Karpas-422 (cell line): ENCODE data around the gene NAA80. TPM values are rescaled to one million over a fixed set of nuclear protein-coding genes. Genes with fewer than 3 reads are reported as not detected.

ENCODE experiments used
- DNase-seq: peaks from one replicate; pipeline ENCODE4 v3.0.0-alpha.2; 2015
- H2AFZ ChIP-seq: fragments of 200-600 bp; sonication (generic); 2 replicates; pipeline ENCODE4 v1.6.1; 2014; ENCODE audit warnings: antibody characterized with exemption, low read length, mixed read lengths
- H3K27ac ChIP-seq: fragments of 200-600 bp; sonication (generic); 2 replicates; pipeline ENCODE4 v1.5.1; 2014; ENCODE audit warnings: mild to moderate bottlenecking, low read length, moderate library complexity
- H3K27me3 ChIP-seq: fragments of 200-600 bp; sonication (generic); 2 replicates; pipeline ENCODE4 v1.6.1; 2014; ENCODE audit warnings: low read length, mixed read lengths
- H3K36me3 ChIP-seq: fragments of 200-600 bp; sonication (generic); 2 replicates; pipeline ENCODE4 v1.6.1; 2014; ENCODE audit warnings: low read length, mixed read lengths; ENCODE audit not compliant: insufficient read depth
- H3K4me1 ChIP-seq: fragments of 200-600 bp; sonication (generic); 2 replicates; pipeline ENCODE4 v1.6.1; 2014; ENCODE audit warnings: mild to moderate bottlenecking, low read length, mixed read lengths
- H3K4me2 ChIP-seq: fragments of 200-600 bp; sonication (generic); 2 replicates; pipeline ENCODE4 v1.6.1; 2014; ENCODE audit warnings: low read length, low read depth, mild to moderate bottlenecking; ENCODE audit not compliant: poor library complexity, severe bottlenecking
- H3K4me3 ChIP-seq: fragments of 200-600 bp; sonication (generic); 2 replicates; pipeline ENCODE4 v1.5.1; 2014; ENCODE audit warnings: mild to moderate bottlenecking, antibody characterized with exemption, low read length, mixed read lengths
- H3K79me2 ChIP-seq: fragments of 200-600 bp; sonication (generic); 2 replicates; pipeline ENCODE4 v1.6.1; 2014; ENCODE audit warnings: mild to moderate bottlenecking, low read length, mixed read lengths
- H3K9ac ChIP-seq: fragments of 200-600 bp; sonication (generic); 2 replicates; pipeline ENCODE4 v1.6.0; 2014; ENCODE audit warnings: low read length
- H3K9me2 ChIP-seq: fragments of 200-600 bp; sonication (generic), shearing (Covaris generic); replicated peaks from 2 replicates; pipeline ENCODE4 v1.6.0; 2014; ENCODE audit warnings: mild to moderate bottlenecking, low read length, moderate library complexity; ENCODE audit not compliant: insufficient read depth
- H3K9me3 ChIP-seq: fragments of 300-700, 200-600 bp; sonication (generic); 2 replicates; pipeline ENCODE4 v1.6.1; 2014; ENCODE audit warnings: low read length, mixed read lengths
- H4K20me1 ChIP-seq: fragments of 200-600 bp; sonication (generic); 2 replicates; pipeline ENCODE4 v1.6.1; 2014; ENCODE audit warnings: mild to moderate bottlenecking, antibody characterized with exemption, low read length, low read depth; ENCODE audit not compliant: insufficient read depth
- total RNA-seq: library from RNA; depleted of rRNA; stranded (reverse); fragments of >200 nt; shearing (Covaris generic); gene quantifications from 2 replicates; pipeline ENCODE4 v1.2.3, GENCODE V29; 2014; ENCODE audit warnings: low replicate concordance

The NAA80 gene
- total RNA-seq, 1 experiment from 2014 or later: 18.1 TPM

- peaks cover 6% of the 10 kb centered on the region; the same call in 1 of the 2 replicates for H4K20me1 ChIP-seq
- no peaks in the 10 kb centered on the region for H3K9me2 ChIP-seq
- peaks cover 9% of the 10 kb centered on the region; the same call in 1 of the 2 replicates for H3K36me3 ChIP-seq
- no peak overlapping the region for H3K9ac ChIP-seq
- H3K4me1 ChIP-seq: peaks cover 44% of the 10 kb centered on the region
- no peak for DNase-seq
- H3K79me2 ChIP-seq: peaks cover 27% of the 10 kb centered on the region
- no peaks in the 10 kb centered on the region for H3K27me3 ChIP-seq
- no peak overlapping the region for H2AFZ ChIP-seq
- no peak overlapping the region for H3K27ac ChIP-seq
- no peaks in the 10 kb centered on the region for H3K9me3 ChIP-seq
- H3K4me3 ChIP-seq: no peak overlapping the region
- H3K4me2 ChIP-seq: no peak overlapping the region
Observed at GRCh38 chr3:50325113-50325480, 25.9 kb upstream of the NAA80 start.

DNA sequence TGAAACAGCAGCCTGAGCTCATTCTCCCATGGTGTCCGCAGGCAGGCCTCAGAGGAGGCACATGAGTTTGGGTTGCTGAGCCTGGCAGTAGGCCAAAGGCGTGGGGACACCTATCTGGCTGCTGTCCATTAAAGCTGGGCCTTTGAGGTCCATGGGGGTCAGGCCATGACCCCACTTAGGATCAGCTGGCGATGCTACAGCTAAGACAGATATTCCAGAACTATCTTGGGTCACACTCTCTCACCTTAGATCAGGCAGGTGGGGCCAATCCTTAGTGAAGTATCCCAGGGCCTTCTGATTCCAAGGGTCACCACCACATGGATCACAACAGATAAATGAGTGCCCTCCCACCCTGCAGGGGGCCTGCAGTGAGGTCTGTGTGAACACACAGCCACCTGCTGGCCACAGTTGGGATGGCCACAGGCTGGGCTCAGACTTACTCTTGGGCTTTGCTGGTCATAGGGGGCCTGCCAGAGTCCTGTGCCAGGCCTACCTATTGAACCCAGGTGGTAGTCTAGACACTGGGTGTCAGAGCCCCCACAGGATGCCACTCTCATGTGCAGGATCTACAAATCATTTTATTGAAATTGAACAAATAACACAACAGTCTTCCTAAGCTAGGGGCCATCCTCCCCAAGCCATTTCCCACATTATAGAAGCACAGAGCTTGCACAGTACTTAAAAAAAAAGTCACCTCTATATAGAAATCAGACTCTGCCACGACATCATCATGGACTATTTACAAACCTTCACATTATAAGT is 25.3 kb upstream of the NAA80 start:
- Histone ChIP-seq H3K27me3 (no peaks in the 10 kb centered on the region), H3K4me1 (peaks cover 41% of the 10 kb centered on the region), H3K9me3 (no peaks in the 10 kb centered on the region), H4K20me1 (peaks cover 6% of the 10 kb centered on the region; the same call in 1 of the 2 replicates), H3K9ac (no peak overlapping the region), H2AFZ (no peak overlapping the region), H3K4me3 (no peak overlapping the region), H3K27ac (no peak overlapping the region), H3K36me3 (peaks cover 4% of the 10 kb centered on the region; the same call in 1 of the 2 replicates), H3K79me2 (peaks cover 33% of the 10 kb centered on the region), H3K4me2 (no peak overlapping the region), H3K9me2 (no peaks in the 10 kb centered on the region)
- DNase-seq: peak; percentile 83

- H3K27me3 ChIP-seq: no peaks in the 10 kb centered on the region
- no peak overlapping the region for H3K9ac ChIP-seq
- H3K4me1 ChIP-seq: peaks cover 34% of the 10 kb centered on the region
- H3K9me2 ChIP-seq: no peaks in the 10 kb centered on the region
- H3K9me3 ChIP-seq: no peaks in the 10 kb centered on the region
- peaks cover 41% of the 10 kb centered on the region for H3K79me2 ChIP-seq
- no peak overlapping the region for H3K4me3 ChIP-seq
- peaks cover 9% of the 10 kb centered on the region; the same call in 1 of the 2 replicates for H3K36me3 ChIP-seq
- H2AFZ ChIP-seq: no peak overlapping the region
- H3K27ac ChIP-seq: no peak overlapping the region
- no peak overlapping the region for H3K4me2 ChIP-seq
- peaks cover 6% of the 10 kb centered on the region; the same call in 1 of the 2 replicates for H4K20me1 ChIP-seq
- no peak for DNase-seq
Observed at GRCh38 chr3:50323614-50324199, 24.5 kb upstream of the NAA80 start.

DNA sequence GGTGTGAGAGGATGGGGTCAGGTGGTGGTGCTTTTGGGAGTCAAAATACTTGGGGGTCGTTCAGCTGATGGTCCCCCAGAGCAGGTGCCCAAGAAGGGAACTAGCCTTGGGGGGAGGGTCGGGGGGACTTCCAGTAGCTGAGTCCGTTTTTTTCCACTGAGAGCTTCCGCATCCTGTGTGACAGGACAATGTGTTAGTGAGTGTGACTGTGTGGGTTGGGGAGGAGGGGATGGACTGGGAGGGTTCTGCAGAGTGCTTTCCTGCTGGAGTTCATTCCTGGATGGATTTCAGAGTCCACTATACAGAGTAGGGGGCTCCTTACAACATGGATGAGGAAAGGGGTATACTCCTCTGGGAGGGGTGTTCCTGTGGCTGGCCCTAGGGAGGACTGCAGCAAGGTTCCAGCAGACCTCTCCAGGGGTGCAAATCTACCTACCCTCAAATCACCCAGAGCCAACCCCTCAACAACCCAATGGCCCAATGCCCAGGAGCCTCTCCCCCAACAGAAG is 23.9 kb upstream of the NAA80 start:
- Histone ChIP-seq H4K20me1 (peaks cover 6% of the 10 kb centered on the region; the same call in 1 of the 2 replicates), H3K9me2 (no peaks in the 10 kb centered on the region), H3K36me3 (peaks cover 9% of the 10 kb centered on the region; the same call in 1 of the 2 replicates), H3K27ac (no peak overlapping the region), H2AFZ (no peak overlapping the region), H3K4me1 (peaks cover 29% of the 10 kb centered on the region), H3K4me3 (no peak overlapping the region), H3K4me2 (no peak overlapping the region), H3K9me3 (no peaks in the 10 kb centered on the region), H3K79me2 (peaks cover 42% of the 10 kb centered on the region), H3K27me3 (no peaks in the 10 kb centered on the region), H3K9ac (no peak overlapping the region)
- no peak for DNase-seq

- Histone ChIP-seq H3K27me3 (no peaks in the 10 kb centered on the region), H3K9me3 (no peaks in the 10 kb centered on the region), H3K4me1 (peaks cover 29% of the 10 kb centered on the region), H2AFZ (peak within 1 kb of the TSS; percentile 59; the same call in 1 of the 2 replicates), H3K4me2 (peak within 1 kb of the TSS; percentile 92), H3K27ac (peak within 1 kb of the TSS; percentile 67), H3K9me2 (no peaks in the 10 kb centered on the region), H4K20me1 (peaks cover 6% of the 10 kb centered on the region; the same call in 1 of the 2 replicates), H3K4me3 (peak within 1 kb of the TSS; percentile 89), H3K9ac (peak within 1 kb of the TSS; percentile 91), H3K79me2 (peaks cover 37% of the 10 kb centered on the region), H3K36me3 (peaks cover 9% of the 10 kb centered on the region; the same call in 1 of the 2 replicates)
- DNase-seq: no peak
Observed at GRCh38 chr3:50322386-50323091, 23.3 kb upstream of the NAA80 start, which contains the start of gene HYAL2. HYAL2 (minus strand) TSS chr3:50322745; CDS start chr3:50320489, 2,256 bp downstream.

GRCh38 chr3:50322115-50322385 is 22.8 kb upstream of the NAA80 start:
- H3K4me1 ChIP-seq: peaks cover 30% of the 10 kb centered on the region
- H3K9ac ChIP-seq: peak overlapping the region; percentile 91
- H3K4me3 ChIP-seq: peak overlapping the region; percentile 89; the same call in 1 of the 2 replicates
- H3K79me2 ChIP-seq: peaks cover 32% of the 10 kb centered on the region
- H3K9me3 ChIP-seq: no peaks in the 10 kb centered on the region
- H3K27ac ChIP-seq: no peak overlapping the region
- H2AFZ ChIP-seq: no peak overlapping the region; the same call in 1 of the 2 replicates
- H3K4me2 ChIP-seq: peak overlapping the region; percentile 92
- H4K20me1 ChIP-seq: peaks cover 5% of the 10 kb centered on the region; the same call in 1 of the 2 replicates
- H3K27me3 ChIP-seq: no peaks in the 10 kb centered on the region
- DNase-seq: no peak
- H3K9me2 ChIP-seq: no peaks in the 10 kb centered on the region
- peaks cover 9% of the 10 kb centered on the region; the same call in 1 of the 2 replicates for H3K36me3 ChIP-seq

- H3K36me3 ChIP-seq: peaks cover 9% of the 10 kb centered on the region; the same call in 1 of the 2 replicates
- H3K4me1 ChIP-seq: peaks cover 26% of the 10 kb centered on the region
- peak overlapping the region; percentile 59; the same call in 1 of the 2 replicates for H2AFZ ChIP-seq
- peak overlapping the region; percentile 92 for H3K4me2 ChIP-seq
- H3K9me2 ChIP-seq: no peaks in the 10 kb centered on the region
- H3K79me2 ChIP-seq: peaks cover 27% of the 10 kb centered on the region
- DNase-seq: peak; percentile 94
- peak overlapping the region; percentile 91 for H3K9ac ChIP-seq
- peak overlapping the region; percentile 67 for H3K27ac ChIP-seq
- H3K9me3 ChIP-seq: no peaks in the 10 kb centered on the region
- H3K4me3 ChIP-seq: peak overlapping the region; percentile 89
- H3K27me3 ChIP-seq: no peaks in the 10 kb centered on the region
- H4K20me1 ChIP-seq: no peaks in the 10 kb centered on the region; the same call in 1 of the 2 replicates
Observed at GRCh38 chr3:50321336-50322114, 22.3 kb upstream of the NAA80 start.
